Nephron (organoid): ENCODE results near the gene AFDN.

Experiments
- H3K27ac Mint-ChIP-seq, 3 experiments: 2 replicates each; pipeline ENCODE4 v1.8.0; 2020; ENCODE audit warnings: mixed read lengths in 3 of 3, mild to moderate bottlenecking in 2 of 3, moderate library complexity in 1 of 3
- H3K27me3 Mint-ChIP-seq: 2 replicates; pipeline ENCODE4 v1.8.0; 2021; ENCODE audit warnings: low read depth, mild to moderate bottlenecking, moderate library complexity, mixed read lengths
- H3K36me3 Mint-ChIP-seq: 2 replicates; pipeline ENCODE4 v1.8.0; 2020; ENCODE audit warnings: low read depth, mixed read lengths
- H3K4me1 Mint-ChIP-seq: 2 replicates; pipeline ENCODE4 v1.8.0; 2020; ENCODE audit warnings: mixed read lengths
- H3K4me3 Mint-ChIP-seq, 3 experiments: 2 replicates each; pipeline ENCODE4 v1.8.0; 2020; ENCODE audit warnings: mild to moderate bottlenecking in 3 of 3, mixed read lengths in 3 of 3, moderate library complexity in 2 of 3
- H3K9me3 Mint-ChIP-seq: 2 replicates; pipeline ENCODE4 v1.8.0; 2020; ENCODE audit warnings: mixed read lengths
- TF ChIP-seq, protein P1 (sequence below), 3 experiments: fragments of 200-600 bp; sonication (generic); IDR thresholded peaks; one replicate each; pipeline ENCODE4 v1.5.0; 2021; ENCODE audit warnings: antibody characterized with exemption in 3 of 3; ENCODE audit not compliant: unreplicated experiment in 3 of 3

AFDN gene

DNA sequence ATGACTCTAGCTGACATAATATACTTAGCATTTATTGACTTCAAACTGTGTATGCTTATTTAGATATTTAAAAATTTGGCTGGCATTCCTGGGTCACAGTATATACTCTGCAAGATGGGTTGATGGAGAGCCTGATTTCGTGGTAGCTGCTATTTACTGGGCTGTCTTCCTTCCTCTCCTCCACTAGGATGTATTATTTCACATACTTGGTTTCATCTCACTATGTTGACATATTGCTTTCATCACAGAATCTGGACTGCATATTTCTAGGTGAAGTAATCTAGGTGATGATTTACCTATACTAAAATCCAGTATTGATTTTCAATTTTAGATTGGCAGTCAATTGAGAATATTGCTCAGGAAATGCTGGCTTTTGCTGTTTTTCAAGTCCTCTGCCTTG lies 15.7 kb downstream of the AFDN start:
- no peak overlapping the region for H3K27ac Mint-ChIP-seq
- no peaks in the 10 kb centered on the region for H3K9me3 Mint-ChIP-seq
- no peaks in the 10 kb centered on the region for H3K27me3 Mint-ChIP-seq
- H3K36me3 Mint-ChIP-seq = no peaks in the 10 kb centered on the region
- TF ChIP-seq, protein P1, sequence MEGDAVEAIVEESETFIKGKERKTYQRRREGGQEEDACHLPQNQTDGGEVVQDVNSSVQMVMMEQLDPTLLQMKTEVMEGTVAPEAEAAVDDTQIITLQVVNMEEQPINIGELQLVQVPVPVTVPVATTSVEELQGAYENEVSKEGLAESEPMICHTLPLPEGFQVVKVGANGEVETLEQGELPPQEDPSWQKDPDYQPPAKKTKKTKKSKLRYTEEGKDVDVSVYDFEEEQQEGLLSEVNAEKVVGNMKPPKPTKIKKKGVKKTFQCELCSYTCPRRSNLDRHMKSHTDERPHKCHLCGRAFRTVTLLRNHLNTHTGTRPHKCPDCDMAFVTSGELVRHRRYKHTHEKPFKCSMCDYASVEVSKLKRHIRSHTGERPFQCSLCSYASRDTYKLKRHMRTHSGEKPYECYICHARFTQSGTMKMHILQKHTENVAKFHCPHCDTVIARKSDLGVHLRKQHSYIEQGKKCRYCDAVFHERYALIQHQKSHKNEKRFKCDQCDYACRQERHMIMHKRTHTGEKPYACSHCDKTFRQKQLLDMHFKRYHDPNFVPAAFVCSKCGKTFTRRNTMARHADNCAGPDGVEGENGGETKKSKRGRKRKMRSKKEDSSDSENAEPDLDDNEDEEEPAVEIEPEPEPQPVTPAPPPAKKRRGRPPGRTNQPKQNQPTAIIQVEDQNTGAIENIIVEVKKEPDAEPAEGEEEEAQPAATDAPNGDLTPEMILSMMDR (IDR thresholded peaks at IDR 0.05; ENCODE audit: unreplicated experiment in 3 of 3) = no peak
- no peak overlapping the region for H3K4me3 Mint-ChIP-seq
- H3K4me1 Mint-ChIP-seq = peaks cover 19% of the 10 kb centered on the region

DNA sequence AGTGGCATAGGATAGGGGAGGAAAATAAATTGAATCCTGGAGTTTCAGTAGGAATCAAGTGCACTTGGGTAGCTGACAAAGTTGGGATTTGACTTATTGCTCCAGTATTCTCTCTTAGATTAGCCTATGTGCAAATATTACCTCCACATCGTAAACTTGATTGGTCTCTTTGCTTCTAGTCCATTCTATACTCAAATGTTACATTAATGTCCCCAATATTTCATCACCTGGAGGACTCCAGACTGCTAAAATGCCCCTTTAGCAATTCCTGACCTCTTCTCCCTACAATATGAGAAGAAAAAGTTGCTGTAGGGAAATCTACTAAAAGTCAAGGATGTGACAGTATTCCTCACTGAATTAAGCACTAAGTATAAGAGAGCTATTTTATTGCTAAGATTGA lies 16.3 kb downstream of the AFDN start:
- TF ChIP-seq, protein P1 (IDR thresholded peaks at IDR 0.05; ENCODE audit: unreplicated experiment in 3 of 3) = no peak
- no peaks in the 10 kb centered on the region for H3K27me3 Mint-ChIP-seq
- H3K36me3 Mint-ChIP-seq = no peaks in the 10 kb centered on the region
- peaks cover 24% of the 10 kb centered on the region for H3K4me1 Mint-ChIP-seq
- no peak overlapping the region for H3K4me3 Mint-ChIP-seq
- no peak overlapping the region for H3K27ac Mint-ChIP-seq
- H3K9me3 Mint-ChIP-seq = no peaks in the 10 kb centered on the region

DNA sequence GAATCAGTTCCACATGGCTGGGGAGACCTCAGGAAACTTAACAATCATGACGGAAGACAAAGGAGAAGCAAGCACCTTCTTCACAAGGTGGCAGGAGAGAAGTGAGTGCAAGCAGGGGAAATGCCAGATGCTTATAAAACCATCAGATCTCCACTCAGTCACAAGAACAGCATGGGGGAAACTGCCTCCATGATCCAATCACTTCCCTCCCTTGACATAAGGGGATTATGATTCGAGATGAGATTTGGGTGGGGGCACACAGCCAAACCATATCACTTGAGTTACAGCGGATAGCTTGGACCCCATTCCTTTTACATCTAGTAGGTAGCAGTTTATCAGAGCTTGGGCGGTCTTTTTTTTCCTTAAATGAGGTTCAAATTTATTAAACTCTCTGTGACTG lies 19.1 kb downstream of the AFDN start:
- Mint-ChIP-seq H3K27me3 (no peaks in the 10 kb centered on the region), H3K27ac (peak overlapping the region in 1 of 3 experiments; percentile 19), H3K9me3 (no peaks in the 10 kb centered on the region), H3K36me3 (no peaks in the 10 kb centered on the region), H3K4me3 (no peak overlapping the region), H3K4me1 (peaks cover 35% of the 10 kb centered on the region)
- TF ChIP-seq, protein P1 (IDR thresholded peaks at IDR 0.05; ENCODE audit: unreplicated experiment in 3 of 3) = no peak

DNA sequence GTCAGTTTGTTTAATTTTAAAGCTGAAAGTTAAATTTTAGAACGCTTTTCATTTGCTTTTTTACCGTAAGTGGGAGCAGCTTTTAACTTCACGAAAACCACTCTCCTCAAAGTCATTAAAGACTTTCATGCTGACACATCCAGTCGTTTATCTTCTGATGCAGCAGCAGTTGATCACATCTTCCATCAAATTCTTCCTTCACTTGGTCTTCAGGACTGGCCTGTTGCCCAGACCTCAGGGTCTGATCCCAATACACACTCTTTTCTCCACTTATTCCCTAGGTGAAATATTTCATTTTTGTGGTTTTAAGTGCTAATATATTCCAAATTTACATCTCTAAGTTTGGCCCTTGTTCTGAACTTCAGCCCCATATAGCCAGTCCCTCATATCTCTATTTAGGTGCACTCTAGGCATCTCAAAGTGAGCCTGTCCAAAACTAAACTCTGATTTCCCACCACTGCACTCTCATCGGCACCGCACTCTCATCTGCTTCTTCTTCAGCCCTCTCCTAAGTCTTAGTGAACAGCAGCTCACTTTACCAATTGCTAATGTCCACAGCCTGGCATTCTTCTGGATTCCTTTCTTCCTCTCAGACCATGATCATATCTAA lies 20.4 kb downstream of the AFDN start:
- H3K27me3 Mint-ChIP-seq = no peaks in the 10 kb centered on the region
- H3K36me3 Mint-ChIP-seq = no peaks in the 10 kb centered on the region
- H3K4me1 Mint-ChIP-seq = peaks cover 45% of the 10 kb centered on the region
- TF ChIP-seq, protein P1 (IDR thresholded peaks at IDR 0.05; ENCODE audit: unreplicated experiment in 3 of 3) = no peak
- H3K4me3 Mint-ChIP-seq = peak overlapping the region in 1 of 3 experiments; percentile 12
- H3K27ac Mint-ChIP-seq = peak overlapping the region in 1 of 3 experiments; percentile 17
- H3K9me3 Mint-ChIP-seq = no peaks in the 10 kb centered on the region

DNA sequence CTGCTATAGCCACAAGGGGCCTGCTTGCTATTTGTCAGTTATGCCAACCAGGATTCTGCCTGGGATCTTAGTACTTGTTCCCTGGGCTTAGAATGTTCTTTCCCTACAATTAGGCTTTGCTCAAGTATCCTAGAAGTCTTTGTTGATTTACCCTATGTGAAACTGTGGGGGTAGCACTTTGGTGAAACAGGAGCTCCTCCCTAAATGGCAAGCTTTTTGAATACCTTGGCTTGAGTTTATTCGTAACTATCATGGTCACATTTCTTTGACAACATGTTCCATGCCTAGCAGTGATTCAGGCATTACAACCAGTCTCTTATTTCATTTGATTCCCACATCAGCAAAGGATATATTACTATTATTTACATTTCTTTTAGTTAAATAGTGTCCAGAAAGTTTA lies 21.2 kb downstream of the AFDN start:
- peaks cover 46% of the 10 kb centered on the region for H3K4me1 Mint-ChIP-seq
- H3K27me3 Mint-ChIP-seq = no peaks in the 10 kb centered on the region
- TF ChIP-seq, protein P1 (IDR thresholded peaks at IDR 0.05; ENCODE audit: unreplicated experiment in 3 of 3) = no peak
- peak overlapping the region in 1 of 3 experiments; percentile 17 for H3K27ac Mint-ChIP-seq
- no peaks in the 10 kb centered on the region for H3K36me3 Mint-ChIP-seq
- no peaks in the 10 kb centered on the region for H3K9me3 Mint-ChIP-seq
- H3K4me3 Mint-ChIP-seq = no peak overlapping the region

DNA sequence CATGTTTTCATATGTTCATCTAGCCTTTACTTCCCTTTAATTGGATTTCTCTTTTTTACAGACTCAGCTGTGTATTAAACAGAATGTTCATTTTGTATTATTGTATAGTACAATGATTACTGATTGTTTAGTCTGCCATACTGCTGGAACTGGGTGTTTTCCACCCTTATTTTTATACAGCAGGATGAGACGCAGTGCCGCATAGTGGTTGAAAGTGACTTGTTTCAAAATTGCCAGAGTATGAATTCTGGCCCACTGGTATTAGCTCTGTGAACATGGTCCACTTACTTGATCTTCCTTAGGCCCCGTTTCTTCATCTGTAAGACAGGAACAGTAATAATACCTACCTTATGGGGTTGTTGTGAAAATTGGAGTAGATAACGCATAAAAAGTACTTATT lies 22.1 kb downstream of the AFDN start:
- TF ChIP-seq, protein P1 (IDR thresholded peaks at IDR 0.05; ENCODE audit: unreplicated experiment in 3 of 3) = no peak
- Mint-ChIP-seq H3K27me3 (no peaks in the 10 kb centered on the region), H3K9me3 (no peaks in the 10 kb centered on the region), H3K4me3 (no peak overlapping the region), H3K27ac (peak overlapping the region in 1 of 3 experiments; percentile 0), H3K4me1 (peaks cover 43% of the 10 kb centered on the region), H3K36me3 (no peaks in the 10 kb centered on the region)
